Loucy (cell line): Measurements from ENCODE around the gene AGXT.

ENCODE experiments used
- H2AFZ ChIP-seq: fragments of 200-600 bp; sonication (generic); 2 replicates; pipeline ENCODE4 v1.6.0; 2016; ENCODE audit warnings: antibody characterized with exemption, mild to moderate bottlenecking, low read length, moderate library complexity
- H3F3A ChIP-seq: fragments of 200-600 bp; 2 replicates; pipeline ENCODE4 v1.6.0; 2016; ENCODE audit warnings: antibody characterized with exemption, low read depth, mild to moderate bottlenecking
- H3K27me3 ChIP-seq: fragments of 200-600 bp; sonication (generic); 2 replicates; pipeline ENCODE4 v1.6.1; 2014; ENCODE audit warnings: low read length, mild to moderate bottlenecking; ENCODE audit not compliant: insufficient read depth, poor library complexity, severe bottlenecking
- H3K36me3 ChIP-seq: fragments of 200-600 bp; sonication (generic); 2 replicates; pipeline ENCODE4 v1.6.1; 2016; ENCODE audit warnings: low read length; ENCODE audit not compliant: insufficient read depth
- H3K4me1 ChIP-seq: fragments of 200-600 bp; sonication (generic); 2 replicates; pipeline ENCODE4 v1.5.1; 2014; ENCODE audit warnings: low read length, mild to moderate bottlenecking; ENCODE audit not compliant: insufficient read depth, poor library complexity, severe bottlenecking
- H3K4me2 ChIP-seq: fragments of 200-600 bp; sonication (generic); 2 replicates; pipeline ENCODE4 v1.6.0; 2014; ENCODE audit warnings: antibody characterized with exemption, low read length, low read depth, mild to moderate bottlenecking; ENCODE audit not compliant: poor library complexity, severe bottlenecking
- H3K4me3 ChIP-seq: fragments of 200-600 bp; sonication (generic); 2 replicates; pipeline ENCODE4 v1.5.1; 2014; ENCODE audit warnings: low read length, mild to moderate bottlenecking, mixed read lengths; ENCODE audit not compliant: poor library complexity, severe bottlenecking
- H3K79me2 ChIP-seq: fragments of 200-600 bp; sonication (generic); 2 replicates; pipeline ENCODE4 v1.6.1; 2014; ENCODE audit warnings: low read length; ENCODE audit not compliant: insufficient read depth
- H3K9ac ChIP-seq: fragments of 200-600 bp; sonication (generic); 2 replicates; pipeline ENCODE4 v1.6.0; 2014; ENCODE audit warnings: mild to moderate bottlenecking, low read depth, low read length, moderate library complexity; ENCODE audit not compliant: poor library complexity, severe bottlenecking
- H3K9me2 ChIP-seq: fragments of 200-600 bp; sonication (generic); replicated peaks from 2 replicates; pipeline ENCODE4 v1.6.1; 2016; ENCODE audit warnings: low read depth, low read length, mixed read lengths
- H3K9me3 ChIP-seq: fragments of 200-600 bp; sonication (generic); 2 replicates; pipeline ENCODE4 v1.6.1; 2014; ENCODE audit warnings: mild to moderate bottlenecking, antibody characterized with exemption, low read length, low read depth; ENCODE audit not compliant: insufficient read depth
- H4K20me1 ChIP-seq: fragments of 200-600 bp; sonication (generic); 2 replicates; pipeline ENCODE4 v1.6.0; 2014; ENCODE audit warnings: antibody characterized with exemption, low read length, mild to moderate bottlenecking; ENCODE audit not compliant: insufficient read depth, poor library complexity, severe bottlenecking
- EZH2phosphoT487 ChIP-seq: fragments of 200-600 bp; IDR thresholded peaks from 2 replicates; pipeline ENCODE4 v1.6.1; 2018; ENCODE audit warnings: antibody characterized with exemption, mild to moderate bottlenecking, moderate library complexity, borderline replicate concordance
- TF ChIP-seq, protein P1 (sequence below): fragments of 200-600 bp; sonication (generic); conservative IDR thresholded peaks from 2 replicates; pipeline ENCODE4 v1.5.1; 2014; ENCODE audit warnings: mild to moderate bottlenecking, antibody characterized with exemption, low read length

AGXT gene

DNA sequence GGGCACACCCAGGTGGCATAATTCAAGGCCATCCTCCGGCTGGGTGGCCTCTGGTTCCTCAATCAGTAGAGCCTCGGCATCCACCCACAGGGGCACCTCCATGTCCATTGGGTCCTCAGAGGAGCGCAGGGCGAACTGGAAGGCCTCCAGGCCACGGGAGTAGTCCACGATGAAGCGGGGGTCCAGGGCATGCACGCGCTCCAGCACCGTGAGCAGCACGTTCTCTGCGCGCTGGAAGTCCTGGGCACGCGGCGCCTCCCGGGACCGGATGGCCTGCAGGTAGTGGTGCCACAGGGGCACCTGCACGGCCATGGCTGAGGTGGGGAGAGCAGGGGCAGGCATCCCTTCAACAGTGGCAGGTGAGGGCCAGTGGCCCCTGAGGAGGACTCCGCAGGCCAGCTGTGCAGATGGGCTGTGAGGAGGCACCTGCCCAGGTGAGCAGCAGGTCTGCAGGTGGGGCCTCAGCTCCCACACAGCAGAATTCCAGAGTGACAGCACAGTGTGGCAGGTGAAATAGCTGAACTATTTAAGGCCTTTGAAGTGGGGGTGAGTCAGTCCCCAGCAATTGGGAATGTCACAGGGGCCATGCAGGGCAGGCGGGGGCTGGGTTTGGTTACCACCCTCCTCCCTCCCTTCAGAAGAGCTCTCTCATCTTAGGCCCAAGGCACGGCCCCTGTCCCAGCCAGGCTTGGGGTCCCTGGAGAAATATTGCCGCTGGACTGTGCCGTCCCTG lies 27.2 kb downstream of the AGXT start, which contains the start of gene MAB21L4:
Gene MAB21L4 (minus strand): TSS at position 501 of the 733 bp plus-strand sequence. CDS start 159 bp downstream, at position 342.
- Histone ChIP-seq H3K27me3 (no peaks in the 10 kb centered on the region), H3K9me3 (no peaks in the 10 kb centered on the region; the same call in 1 of the 2 replicates), H3K4me2 (no peak within 1 kb of the TSS), H3F3A (no peaks in the 10 kb centered on the region), H3K9ac (no peak within 1 kb of the TSS), H3K4me1 (no peaks in the 10 kb centered on the region), H3K79me2 (no peaks in the 10 kb centered on the region), H3K9me2 (no peaks in the 10 kb centered on the region), H3K36me3 (no peaks in the 10 kb centered on the region), H2AFZ (no peak within 1 kb of the TSS), H4K20me1 (no peaks in the 10 kb centered on the region), H3K4me3 (no peak within 1 kb of the TSS)
- no peak for TF ChIP-seq EZH2phosphoT487
- TF ChIP-seq, protein P1, sequence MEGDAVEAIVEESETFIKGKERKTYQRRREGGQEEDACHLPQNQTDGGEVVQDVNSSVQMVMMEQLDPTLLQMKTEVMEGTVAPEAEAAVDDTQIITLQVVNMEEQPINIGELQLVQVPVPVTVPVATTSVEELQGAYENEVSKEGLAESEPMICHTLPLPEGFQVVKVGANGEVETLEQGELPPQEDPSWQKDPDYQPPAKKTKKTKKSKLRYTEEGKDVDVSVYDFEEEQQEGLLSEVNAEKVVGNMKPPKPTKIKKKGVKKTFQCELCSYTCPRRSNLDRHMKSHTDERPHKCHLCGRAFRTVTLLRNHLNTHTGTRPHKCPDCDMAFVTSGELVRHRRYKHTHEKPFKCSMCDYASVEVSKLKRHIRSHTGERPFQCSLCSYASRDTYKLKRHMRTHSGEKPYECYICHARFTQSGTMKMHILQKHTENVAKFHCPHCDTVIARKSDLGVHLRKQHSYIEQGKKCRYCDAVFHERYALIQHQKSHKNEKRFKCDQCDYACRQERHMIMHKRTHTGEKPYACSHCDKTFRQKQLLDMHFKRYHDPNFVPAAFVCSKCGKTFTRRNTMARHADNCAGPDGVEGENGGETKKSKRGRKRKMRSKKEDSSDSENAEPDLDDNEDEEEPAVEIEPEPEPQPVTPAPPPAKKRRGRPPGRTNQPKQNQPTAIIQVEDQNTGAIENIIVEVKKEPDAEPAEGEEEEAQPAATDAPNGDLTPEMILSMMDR = no peak

DNA sequence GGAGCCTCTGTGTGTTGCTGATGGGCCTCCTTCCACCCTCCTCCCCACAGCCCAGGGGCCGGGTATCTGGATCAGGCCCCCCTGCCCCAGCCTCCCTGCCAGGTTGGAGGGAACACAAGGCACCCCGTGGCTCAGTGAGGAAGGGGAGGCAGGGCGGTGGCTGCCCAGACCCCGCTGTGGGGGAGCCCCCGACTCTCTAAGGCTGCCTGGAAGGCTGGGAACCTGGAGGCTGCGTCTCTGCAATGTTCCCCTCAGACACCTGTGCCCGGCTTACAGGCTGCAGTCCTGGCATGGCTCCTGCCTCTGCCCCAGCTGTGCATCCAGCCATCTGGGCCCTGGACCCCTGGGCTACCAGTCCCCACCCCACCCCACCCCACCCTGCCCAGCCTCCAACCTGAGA lies 27.8 kb downstream of the AGXT start:
- H3K79me2 ChIP-seq = no peaks in the 10 kb centered on the region
- H3K36me3 ChIP-seq = no peaks in the 10 kb centered on the region
- H3K9me3 ChIP-seq = no peaks in the 10 kb centered on the region; the same call in 1 of the 2 replicates
- no peak overlapping the region for H3K9ac ChIP-seq
- H3K4me1 ChIP-seq = no peaks in the 10 kb centered on the region
- H3K4me3 ChIP-seq = no peak overlapping the region
- H4K20me1 ChIP-seq = no peaks in the 10 kb centered on the region
- TF ChIP-seq, protein P1 = no peak
- TF ChIP-seq EZH2phosphoT487 = no peak
- no peaks in the 10 kb centered on the region for H3F3A ChIP-seq
- no peak overlapping the region for H2AFZ ChIP-seq
- H3K9me2 ChIP-seq = no peaks in the 10 kb centered on the region
- H3K27me3 ChIP-seq = no peaks in the 10 kb centered on the region
- no peak overlapping the region for H3K4me2 ChIP-seq

DNA sequence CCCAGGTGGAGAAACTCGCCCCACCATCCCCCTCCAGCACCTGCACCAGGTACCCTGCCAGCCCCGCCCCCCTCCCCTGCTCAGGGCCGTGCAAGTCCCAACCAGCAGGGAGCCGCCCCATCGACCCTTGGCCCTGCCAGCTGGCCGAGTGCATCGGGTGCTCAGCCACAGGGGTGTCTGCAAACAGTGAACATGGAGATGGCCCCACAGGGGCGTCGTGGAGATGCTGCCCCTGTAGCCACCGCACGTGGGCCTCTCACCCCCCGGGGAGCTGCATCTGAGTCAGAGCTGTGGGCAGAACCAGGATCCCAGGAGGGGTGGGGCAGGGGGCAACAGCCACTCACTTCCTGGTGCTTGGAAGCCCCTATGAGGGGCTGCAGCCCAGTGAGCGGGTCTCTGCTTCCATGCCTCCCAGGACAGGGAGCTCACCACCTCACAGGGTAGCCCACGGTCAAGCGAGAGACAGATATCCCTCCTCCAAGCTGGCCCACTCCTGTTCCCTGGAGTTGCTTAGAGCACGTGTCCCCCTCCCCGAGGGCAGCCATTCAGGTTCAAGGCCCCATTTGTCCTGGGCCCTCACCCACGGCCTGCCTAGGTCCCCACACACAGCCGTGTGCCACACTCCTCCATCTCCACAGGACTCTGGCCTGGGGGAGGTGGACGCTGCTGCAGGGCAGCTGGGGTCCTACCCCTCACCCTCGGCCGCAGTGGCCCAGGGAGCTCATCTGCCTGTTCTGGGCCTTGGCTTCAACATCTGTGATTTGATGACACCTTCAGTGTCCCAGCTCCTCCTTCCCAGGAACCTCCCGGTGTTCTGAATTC lies 28.5 kb downstream of the AGXT start:
- Histone ChIP-seq H3F3A (no peaks in the 10 kb centered on the region), H2AFZ (no peak overlapping the region), H3K9me3 (no peaks in the 10 kb centered on the region; the same call in 1 of the 2 replicates), H3K4me1 (no peaks in the 10 kb centered on the region), H3K9ac (no peak overlapping the region), H3K36me3 (no peaks in the 10 kb centered on the region), H3K79me2 (no peaks in the 10 kb centered on the region), H4K20me1 (no peaks in the 10 kb centered on the region), H3K9me2 (no peaks in the 10 kb centered on the region), H3K4me2 (no peak overlapping the region), H3K4me3 (no peak overlapping the region), H3K27me3 (no peaks in the 10 kb centered on the region)
- TF ChIP-seq, protein P1 = no peak
- TF ChIP-seq EZH2phosphoT487 = no peak
